Fibroblast of mammary gland (primary cell): ENCODE results near the gene PAX2.

Experiments used
- DNase-seq: peaks from one replicate; pipeline ENCODE4 v3.0.0-alpha.2; 2010; ENCODE audit warnings: low read depth
- H3K4me3 ChIP-seq: 2 replicates; pipeline ENCODE4 v1.5.1; 2011; ENCODE audit warnings: low read depth, mild to moderate bottlenecking, low read length, moderate library complexity; ENCODE audit not compliant: control insufficient read depth
- CTCF ChIP-seq: conservative IDR thresholded peaks from 2 replicates; pipeline ENCODE4 v1.5.1; 2011; ENCODE audit warnings: low read depth, low read length, inconsistent platforms; ENCODE audit not compliant: control insufficient read depth, insufficient read depth

The PAX2 gene

GRCh38 chr10:100791369-100792058 is 46.1 kb downstream of the PAX2 start:
- DNase-seq: no peak
- TF ChIP-seq CTCF: no peak
- no peak overlapping the region for H3K4me3 ChIP-seq

- no peak for DNase-seq
- no peak for TF ChIP-seq CTCF
- no peak overlapping the region for H3K4me3 ChIP-seq
Observed at GRCh38 chr10:100792574-100792973, 47.2 kb downstream of the PAX2 start.

- DNase-seq: no peak
- no peak overlapping the region for H3K4me3 ChIP-seq
- no peak for TF ChIP-seq CTCF
Observed at GRCh38 chr10:100793055-100793454, 47.7 kb downstream of the PAX2 start.

- no peak overlapping the region for H3K4me3 ChIP-seq
- no peak for TF ChIP-seq CTCF
- no peak for DNase-seq
Observed at GRCh38 chr10:100799881-100800280, 54.5 kb downstream of the PAX2 start.

- DNase-seq: no peak
- no peak for TF ChIP-seq CTCF
- no peak overlapping the region for H3K4me3 ChIP-seq
Observed at GRCh38 chr10:100800931-100801330, 55.5 kb downstream of the PAX2 start.

- DNase-seq: no peak
- no peak overlapping the region for H3K4me3 ChIP-seq
- TF ChIP-seq CTCF: no peak
Observed at GRCh38 chr10:100802196-100802595, 56.8 kb downstream of the PAX2 start.

- H3K4me3 ChIP-seq: no peak overlapping the region
- TF ChIP-seq CTCF: no peak
- no peak for DNase-seq
Observed at GRCh38 chr10:100802607-100803006, 57.2 kb downstream of the PAX2 start.
